IPS-15b (cell line): ENCODE results near the gene LSP1.
"Not testable (repeated sequence)": the region's sequence is repeated elsewhere in the genome, so short reads cannot be mapped to it uniquely, and the experiment has no call there.

Experiments used
- H3K27me3 ChIP-seq: one replicate; pipeline ENCODE4 v1.6.1; 2013; ENCODE audit warnings: low read length; ENCODE audit not compliant: control insufficient read depth, insufficient read depth
- H3K36me3 ChIP-seq: one replicate; pipeline ENCODE4 v1.6.1; 2013; ENCODE audit warnings: low read length; ENCODE audit not compliant: control insufficient read depth, insufficient read depth
- H3K4me1 ChIP-seq: one replicate; pipeline ENCODE4 v1.6.1; 2013; ENCODE audit warnings: mild to moderate bottlenecking, low read length; ENCODE audit not compliant: control insufficient read depth, insufficient read depth
- H3K4me3 ChIP-seq: one replicate; pipeline ENCODE4 v1.5.1; 2013; ENCODE audit warnings: low read depth, low read length
- H3K9ac ChIP-seq: one replicate; pipeline ENCODE4 v1.6.1; 2013; ENCODE audit warnings: low read depth, mild to moderate bottlenecking, low read length
- H3K9me3 ChIP-seq: one replicate; pipeline ENCODE4 v1.6.1; 2013; ENCODE audit warnings: mild to moderate bottlenecking, low read length; ENCODE audit not compliant: control insufficient read depth, insufficient read depth

The LSP1 gene

DNA sequence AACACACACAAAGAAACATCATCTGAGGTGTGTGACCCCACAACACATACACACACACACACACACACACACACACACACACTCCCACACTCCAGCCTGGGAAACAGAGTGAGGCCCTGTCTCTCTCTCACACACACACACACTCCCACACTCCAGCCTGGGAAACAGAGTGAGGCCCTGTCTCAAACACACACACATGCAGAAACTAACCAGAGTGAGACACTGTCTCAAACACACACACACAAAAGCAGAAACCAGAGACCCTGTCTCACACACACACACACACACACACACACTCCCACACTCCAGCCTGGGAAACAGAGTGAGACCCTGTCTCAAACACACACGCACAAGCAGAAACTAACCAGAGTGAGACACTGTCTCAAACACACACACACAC is 86.9 kb downstream of the LSP1 start:
- not testable (repeated sequence) for H3K4me1 ChIP-seq, H3K36me3 ChIP-seq, H3K27me3 ChIP-seq, H3K4me3 ChIP-seq, H3K9ac ChIP-seq, H3K9me3 ChIP-seq
